ENCODE measurements around the gene VWA5B1.

VWA5B1 gene

DNA sequence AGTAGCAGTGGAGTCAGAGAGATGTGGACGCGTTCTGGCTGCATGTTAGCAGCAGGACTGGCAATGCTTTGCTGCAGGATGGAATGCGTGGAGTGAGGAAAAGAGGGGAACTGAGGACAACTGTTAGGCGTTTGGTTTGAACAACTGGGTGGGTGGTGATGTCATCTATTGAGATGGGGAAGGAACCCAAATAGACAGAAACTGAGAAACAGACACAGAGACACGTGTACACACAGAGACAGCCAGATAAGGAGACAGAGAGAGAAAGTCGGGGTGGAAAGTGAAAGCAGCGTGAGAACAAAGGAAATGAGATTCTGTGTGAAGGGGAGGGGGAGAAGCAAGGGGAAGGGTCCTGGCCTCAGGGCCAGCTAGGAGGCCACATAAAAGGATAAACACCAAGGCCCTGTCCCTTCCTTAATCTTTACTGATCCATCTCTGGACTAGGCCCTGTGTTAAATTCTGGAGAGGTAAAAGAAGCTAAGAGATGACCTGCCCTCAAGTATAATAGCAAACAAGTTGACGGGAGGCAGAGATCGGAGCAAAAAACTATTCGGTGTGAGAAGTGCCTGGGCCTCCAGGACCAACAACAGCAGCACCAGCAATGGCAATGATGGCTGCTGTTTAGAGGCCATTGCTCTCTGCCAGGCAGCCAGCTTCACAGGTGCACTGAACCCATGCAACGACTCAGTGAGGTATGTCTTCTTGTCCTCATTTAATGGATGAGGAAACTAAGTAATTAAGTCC is 31.6 kb downstream of the VWA5B1 start:
- peak; percentile 4 for DNase-seq (ENCODE audit: low spot score)

DNA sequence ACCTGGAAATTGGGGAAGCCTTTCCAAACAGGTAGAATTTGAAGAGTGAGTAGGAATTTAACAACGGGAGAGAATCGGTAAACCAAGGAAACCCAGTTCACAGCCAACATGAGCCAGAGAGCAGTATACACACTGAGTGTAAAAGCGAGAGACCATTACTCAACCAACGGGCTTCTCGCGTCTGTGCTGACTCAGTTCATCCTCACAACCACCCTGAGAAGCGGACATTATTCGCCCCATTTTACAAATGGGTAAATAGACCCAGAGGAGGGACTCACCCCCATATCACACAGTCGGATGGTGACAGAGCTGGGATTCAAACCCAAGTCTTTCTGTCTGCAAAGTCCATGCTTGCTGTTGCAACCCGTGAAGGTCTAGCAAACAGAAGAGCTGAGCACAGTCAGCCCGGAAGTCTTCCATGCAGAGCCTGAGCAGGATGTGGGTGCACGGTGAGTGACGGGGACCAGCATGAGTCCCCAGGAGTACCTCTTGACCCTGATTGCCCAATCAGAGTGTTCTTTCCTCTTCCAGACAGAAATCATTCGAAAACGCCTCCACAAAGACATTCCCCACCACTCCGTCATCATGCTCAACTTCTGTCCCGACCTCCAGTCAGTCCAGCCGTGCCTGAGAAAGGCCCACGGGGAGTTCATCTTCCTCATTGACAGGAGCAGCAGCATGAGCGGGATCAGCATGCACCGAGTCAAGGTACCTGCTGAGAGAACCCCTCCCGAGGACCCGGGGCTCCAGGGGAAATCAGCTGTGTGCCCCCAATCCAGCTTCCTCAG is 32.3 kb downstream of the VWA5B1 start:
- DNase-seq (ENCODE audit: low spot score) = peak; percentile 43

DNA sequence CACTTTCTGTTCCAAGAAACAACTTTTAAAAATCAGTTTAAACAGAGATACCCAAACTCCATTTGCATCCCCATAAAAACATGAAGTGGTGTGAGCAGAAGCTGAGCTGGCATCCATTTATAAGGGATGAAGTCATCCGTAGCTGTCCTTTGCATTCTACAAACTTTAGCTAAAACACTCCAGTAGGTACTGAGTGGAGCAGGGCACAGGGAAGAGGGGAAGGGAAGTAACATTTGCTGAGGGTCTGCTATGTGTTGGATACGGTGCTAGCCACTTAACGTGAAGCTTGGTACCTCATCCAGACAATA is 32.9 kb downstream of the VWA5B1 start:
- no peak for DNase-seq (ENCODE audit: low spot score)

DNA sequence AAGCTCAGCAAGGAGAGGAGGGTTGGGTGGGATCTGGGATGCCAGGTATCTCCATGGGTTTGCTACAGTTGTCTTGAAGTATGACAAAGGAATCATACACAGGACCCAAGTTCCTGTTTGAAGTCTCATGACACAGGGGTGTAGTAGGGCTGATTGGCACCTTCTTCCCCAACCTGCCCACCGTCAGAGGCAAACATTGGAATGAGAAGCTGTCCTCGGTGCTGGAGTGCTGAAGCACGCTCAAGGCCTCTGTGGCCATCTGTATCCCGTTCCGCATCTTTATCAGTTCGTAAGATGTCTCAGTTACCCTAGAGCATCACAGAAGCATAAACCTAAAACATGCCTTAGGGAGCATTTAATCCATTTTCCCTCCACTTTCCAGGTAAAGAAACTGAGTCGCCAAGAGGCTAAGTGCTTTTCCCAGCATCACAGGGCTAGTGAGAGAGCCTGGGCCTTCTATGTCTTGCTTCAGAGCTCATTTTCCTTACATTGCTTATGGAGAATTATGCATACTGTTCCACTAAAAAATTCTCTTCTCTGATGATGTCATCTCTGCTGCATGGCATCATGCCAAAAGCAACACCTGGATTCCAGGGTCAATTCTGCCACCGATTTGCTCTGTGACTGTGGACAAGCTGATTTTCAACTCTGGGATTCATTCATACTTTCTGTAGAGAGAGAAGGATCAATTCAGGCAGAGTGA is 34.2 kb downstream of the VWA5B1 start:
- no peak for DNase-seq (ENCODE audit: low spot score)

DNA sequence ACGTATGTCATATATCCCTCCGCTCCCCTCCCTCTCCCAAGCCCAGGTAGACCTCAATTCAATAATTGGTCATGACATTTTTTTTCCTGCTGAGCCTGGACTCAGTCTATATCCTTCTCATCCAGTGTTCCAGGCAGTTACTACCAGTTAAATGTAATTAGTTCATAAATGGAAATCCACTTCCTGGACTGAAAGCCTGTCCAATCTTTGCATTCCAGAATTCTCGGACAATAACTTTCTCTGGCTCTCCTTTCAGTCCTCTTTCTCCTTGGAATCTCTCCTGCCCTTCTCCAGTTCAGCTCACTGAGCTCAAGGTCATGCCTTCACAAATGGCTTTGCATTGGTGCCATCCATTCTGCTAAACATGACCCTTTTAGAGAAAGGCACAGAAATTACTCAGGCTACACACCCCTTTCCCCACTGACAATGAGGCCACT is 34.8 kb downstream of the VWA5B1 start:
- DNase-seq (ENCODE audit: low spot score) = no peak

- DNase-seq (ENCODE audit: low spot score) = no peak
These were observed 35.3 kb downstream of the VWA5B1 start for GRCh38 chr1:20325844-20326420.

GRCh38 chr1:20327467-20327866 is 36.8 kb downstream of the VWA5B1 start:
- no peak for DNase-seq (ENCODE audit: low spot score)

GRCh38 chr1:20328201-20328600 is 37.5 kb downstream of the VWA5B1 start:
- DNase-seq (ENCODE audit: low spot score) = no peak

DNA sequence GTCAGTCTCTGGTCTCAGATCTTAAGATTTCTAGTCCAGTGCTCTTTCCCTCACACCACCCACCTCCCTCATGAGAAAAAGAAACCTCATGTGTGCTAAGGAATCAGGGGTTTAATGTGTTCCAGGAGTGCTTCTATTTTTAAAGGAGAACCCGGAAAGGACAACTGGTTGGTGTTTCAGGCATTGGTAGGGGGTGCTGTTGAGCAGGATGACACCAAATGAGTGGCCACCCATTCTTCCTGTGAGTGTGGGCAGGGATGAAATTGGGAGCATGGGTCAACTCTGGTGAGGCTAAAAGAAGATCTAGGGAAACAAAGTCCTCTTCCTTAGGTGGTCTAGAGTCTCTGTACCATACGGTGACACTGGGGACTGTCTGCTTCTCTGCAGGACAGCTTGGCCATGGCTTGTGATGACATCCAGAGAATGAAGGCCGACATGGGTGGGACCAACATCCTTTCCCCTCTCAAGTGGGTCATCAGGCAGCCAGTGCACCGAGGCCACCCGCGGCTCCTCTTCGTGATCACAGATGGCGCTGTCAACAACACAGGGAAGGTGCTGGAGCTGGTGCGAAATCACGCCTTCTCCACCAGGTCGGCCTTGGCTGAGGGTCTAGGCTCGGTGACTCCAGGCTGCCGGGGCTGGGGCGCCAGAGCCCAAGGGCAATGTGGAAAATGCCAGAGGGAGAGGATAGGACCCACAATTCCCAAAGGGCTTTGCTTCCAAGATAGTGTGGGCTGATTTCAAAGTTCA is 39.3 kb downstream of the VWA5B1 start:
- no peak for DNase-seq (ENCODE audit: low spot score)

- DNase-seq (ENCODE audit: low spot score) = no peak
These were observed 43.4 kb downstream of the VWA5B1 start for GRCh38 chr1:20334103-20334502.

DNA sequence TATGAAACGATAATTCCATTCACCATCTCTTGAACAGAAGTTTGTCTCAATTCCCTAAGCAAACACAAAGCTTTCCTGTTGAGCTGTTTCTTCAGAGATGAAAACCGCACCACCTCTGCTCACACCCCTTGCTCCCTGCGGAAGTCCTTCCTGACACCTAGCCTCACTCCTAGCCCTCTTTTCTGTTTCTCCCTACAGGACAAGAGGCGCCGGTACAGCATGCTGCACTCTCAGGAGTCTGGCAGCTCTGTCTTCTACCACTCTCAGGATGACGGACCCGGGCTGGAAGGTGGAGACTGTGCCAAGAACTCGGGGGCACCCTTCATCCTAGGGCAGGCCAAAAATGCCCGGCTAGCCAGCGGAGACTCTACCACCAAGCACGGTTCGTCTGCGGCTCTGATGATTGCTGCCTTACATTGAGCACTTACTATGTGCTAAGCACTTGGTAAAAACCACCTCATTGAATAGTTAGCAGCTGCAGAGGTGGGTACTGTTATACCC is 45.5 kb downstream of the VWA5B1 start:
- DNase-seq (ENCODE audit: low spot score) = no peak

- DNase-seq (ENCODE audit: low spot score) = no peak
These were observed 46.9 kb downstream of the VWA5B1 start for GRCh38 chr1:20337581-20337980.

DNA sequence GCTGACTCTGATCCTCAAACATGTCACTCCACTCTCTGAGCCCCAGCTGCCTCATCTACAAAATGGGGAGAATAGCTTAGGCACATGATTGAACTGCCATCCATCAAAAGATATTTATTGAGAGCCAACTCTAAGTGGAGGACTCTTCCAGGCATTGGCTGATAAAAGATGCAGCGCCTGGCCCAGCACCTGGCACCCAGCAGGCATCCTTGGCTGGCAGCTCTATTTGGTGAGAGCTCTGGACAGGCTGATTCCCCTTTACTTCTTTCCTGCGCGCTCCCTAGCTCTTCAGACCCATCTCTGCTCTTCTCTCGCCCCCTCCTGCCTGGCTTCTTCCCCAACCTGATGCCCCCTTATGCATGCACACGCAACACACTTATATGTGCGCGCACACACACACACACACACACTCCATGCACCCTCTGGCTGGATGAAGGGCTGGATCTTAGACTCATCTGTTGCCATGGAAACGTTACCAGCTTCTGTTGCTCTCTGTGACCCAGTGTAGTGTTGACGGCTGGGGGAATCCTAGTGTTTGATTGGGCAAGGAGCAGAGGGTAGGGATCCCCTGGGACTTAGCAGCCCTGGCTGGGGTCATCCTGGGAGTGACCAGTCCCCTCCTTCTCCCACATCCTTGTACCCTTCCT is 49.3 kb downstream of the VWA5B1 start:
- no peak for DNase-seq (ENCODE audit: low spot score)

- DNase-seq (ENCODE audit: low spot score) = no peak
These were observed 51.8 kb downstream of the VWA5B1 start for GRCh38 chr1:20342294-20343148.

GRCh38 chr1:20343149-20343937 is 52.7 kb downstream of the VWA5B1 start:
- no peak for DNase-seq (ENCODE audit: low spot score)

DNA sequence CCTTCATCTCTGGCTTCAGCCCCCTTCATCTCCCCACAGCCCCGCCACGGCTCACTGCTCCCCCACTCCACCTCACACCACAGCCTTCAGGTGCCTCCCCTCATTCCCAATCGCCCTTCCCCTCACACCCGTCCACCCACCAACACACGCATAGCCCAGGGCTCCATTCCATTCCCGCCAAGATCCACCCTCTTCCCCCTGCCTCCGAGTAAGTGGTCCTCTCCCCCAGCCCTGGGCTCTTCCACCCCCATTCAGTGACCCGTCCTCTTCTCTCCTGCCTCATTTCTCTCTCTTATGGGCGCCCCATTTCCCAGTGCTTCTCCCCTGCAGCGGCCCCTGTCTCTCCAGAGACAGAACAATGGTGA is 53.2 kb downstream of the VWA5B1 start:
- DNase-seq (ENCODE audit: low spot score) = no peak

DNA sequence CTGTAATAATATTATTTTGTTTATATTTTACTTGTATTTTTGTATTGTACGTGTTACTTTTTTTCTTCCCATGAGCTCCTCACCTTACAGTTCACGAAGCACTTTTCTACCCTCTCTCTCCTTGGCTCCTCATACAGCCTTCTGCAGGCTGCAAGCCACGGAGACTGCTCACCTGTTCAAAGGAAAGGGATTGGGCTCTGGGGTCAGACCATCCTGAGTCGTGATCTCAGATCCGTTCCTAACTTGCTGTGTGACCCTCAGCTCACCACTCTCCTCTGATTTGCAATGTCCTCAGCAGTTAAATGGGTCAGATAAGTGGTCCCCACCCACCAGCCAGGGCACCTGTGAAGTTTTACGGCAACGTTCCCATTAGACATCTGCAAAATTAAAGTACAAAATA is 54.1 kb downstream of the VWA5B1 start:
- no peak for DNase-seq (ENCODE audit: low spot score)

DNA sequence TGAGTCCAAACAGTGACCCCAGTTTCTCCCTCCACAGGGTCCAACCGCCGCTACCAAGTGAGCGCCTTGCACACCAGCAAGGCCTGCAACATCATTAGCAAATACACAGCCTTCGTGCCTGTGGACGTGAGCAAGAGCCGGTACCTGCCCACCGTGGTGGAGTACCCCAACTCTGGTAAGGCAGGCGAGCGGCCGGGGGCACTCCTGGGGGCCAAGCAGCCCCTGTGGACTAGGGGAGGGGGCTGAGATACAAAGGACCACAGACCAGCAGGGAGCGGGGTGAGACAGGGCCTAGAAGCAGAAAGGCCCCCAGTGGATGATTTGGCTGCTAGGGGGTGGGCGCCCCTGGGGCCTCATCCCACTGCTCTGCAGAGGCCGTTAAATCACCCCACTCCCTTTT is 54.7 kb downstream of the VWA5B1 start:
- no peak for DNase-seq (ENCODE audit: low spot score)

DNA sequence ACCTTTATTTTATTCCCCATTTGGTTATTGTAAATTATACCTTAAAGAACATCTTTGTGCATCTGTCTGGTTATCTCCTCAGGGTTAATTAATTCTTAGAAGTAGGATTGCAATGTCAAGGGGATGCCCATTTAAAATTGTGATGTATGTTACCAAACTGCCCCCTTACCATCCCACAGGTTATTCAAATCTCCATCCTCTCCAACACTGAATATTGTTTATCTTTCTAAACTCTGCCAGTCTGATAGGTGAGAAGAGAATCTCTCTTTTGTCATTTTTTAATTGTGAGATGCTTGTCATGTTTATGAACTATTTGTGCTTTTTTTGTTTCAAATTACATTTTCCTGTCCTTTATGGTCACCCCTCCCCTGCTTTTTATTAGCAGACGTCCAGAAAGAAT is 55.8 kb downstream of the VWA5B1 start:
- DNase-seq (ENCODE audit: low spot score) = no peak

DNA sequence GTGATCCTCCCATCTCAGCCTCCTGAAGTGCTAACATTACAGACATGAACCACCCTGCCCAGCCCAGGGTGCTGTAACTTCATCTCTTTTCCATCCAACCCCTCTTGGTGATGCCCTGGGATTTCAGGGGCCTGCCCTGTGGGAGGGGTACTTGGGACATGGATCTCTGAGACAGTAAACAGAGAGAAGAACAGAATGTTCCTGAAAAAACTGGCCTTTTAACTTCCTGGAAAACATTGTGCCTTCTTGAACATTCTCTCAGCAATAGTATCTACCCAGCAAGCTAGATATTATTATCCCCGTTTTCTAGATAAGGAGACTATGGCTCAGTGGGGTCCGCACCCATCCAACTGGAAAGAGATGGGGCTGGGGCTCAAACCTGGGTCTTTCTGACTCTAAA is 57.0 kb downstream of the VWA5B1 start:
- no peak for DNase-seq (ENCODE audit: low spot score)
